GM12878 (cell line): Measurements from ENCODE around the gene MAST3. TPM values are rescaled to one million over a fixed set of nuclear protein-coding genes. Genes with fewer than 3 reads are reported as not detected.
A peak's percentile ranks its signal among the peaks of the same experiment; 100 is the strongest.

Experiments
- ATAC-seq: fragments of 200-7000 bp; cut with Tn5 transposase; 3 replicates; pipeline ENCODE4 v1.9.1; 2020; ENCODE audit warnings: mild to moderate bottlenecking, moderate library complexity
- Bru-seq: library from RNA; stranded (reverse); fragments of 400-500 nt; gene quantifications from one replicate; lab custom pipeline; 2021; lab: Mats Ljungman, UMichigan
- BruChase-seq, 2 experiments: library from RNA; stranded (reverse); fragments of 400-500 nt; gene quantifications; one replicate each; lab custom pipeline; 2021; lab: Mats Ljungman, UMichigan
- BruUV-seq: library from RNA; stranded (reverse); fragments of 400-500 nt; replicated peaks from 2 replicates; lab custom pipeline; 2021; lab: Mats Ljungman, UMichigan
- CTCF ChIA-PET: fragments of 300-600 bp; sonication (Branson Sonifier 250); formaldehyde crosslinking; extraction: SDS; loops from one replicate; lab custom pipeline; 2021; ENCODE audit warnings: inconsistent platforms; lab: Yijun Ruan, JAX
- POLR2A ChIA-PET: fragments of 350-600 bp; formaldehyde crosslinking; extraction: SDS; loops from one replicate; lab custom pipeline; 2021; ENCODE audit warnings: inconsistent platforms; lab: Charles Lee
- RAD21 ChIA-PET: fragments of 300-600 bp; sonication (Branson Sonifier 250); formaldehyde crosslinking; loops from one replicate; lab custom pipeline; 2023; ENCODE audit warnings: antibody characterized with exemption; ENCODE audit not compliant: unreplicated experiment; lab: Charles Lee
- SMC1A ChIA-PET: fragments of 300-600 bp; sonication (Branson Sonifier 250); formaldehyde crosslinking; loops from one replicate; lab custom pipeline; 2023; ENCODE audit not compliant: unreplicated experiment, uncharacterized antibody; lab: Charles Lee
- DNase-seq: peaks from one replicate; pipeline ENCODE4 v3.0.0-alpha.2; 2011; ENCODE audit warnings: low read depth, low spot score
- FAIRE-seq: peaks from 3 replicates; lab custom pipeline; 2011; peaks lifted over from hg19 to GRCh38; lab: Jason Lieb, UNC
- H2AFZ ChIP-seq: 2 replicates; pipeline ENCODE4 v1.6.0; 2011; ENCODE audit warnings: low read depth, low read length, control low read depth; ENCODE audit not compliant: control insufficient read depth
- H3K27ac ChIP-seq: 2 replicates; pipeline ENCODE4 v1.5.1; 2011; ENCODE audit warnings: control low read depth; ENCODE audit not compliant: control insufficient read depth, insufficient read depth
- H3K27me3 ChIP-seq, 2 experiments: replicated peaks in 1 of 2; 2 replicates each; pipeline versions ENCODE4 v1.6.0 to v1.6.1; 2011; ENCODE audit warnings: low read length in 1 of 2; ENCODE audit not compliant: control insufficient read depth in 2 of 2, insufficient read depth in 2 of 2
- H3K36me3 ChIP-seq, 2 experiments: 2 replicates each; pipeline ENCODE4 v1.5.1; 2011; ENCODE audit warnings: low read length in 1 of 2; ENCODE audit not compliant: control insufficient read depth in 2 of 2, insufficient read depth in 2 of 2
- H3K4me1 ChIP-seq: 2 replicates; pipeline ENCODE4 v1.6.1; 2011; ENCODE audit warnings: mild to moderate bottlenecking, low read length, moderate library complexity, mixed read lengths; ENCODE audit not compliant: control insufficient read depth, insufficient read depth
- H3K4me2 ChIP-seq: 2 replicates; pipeline ENCODE4 v1.6.0; 2011; ENCODE audit warnings: control low read depth; ENCODE audit not compliant: control insufficient read depth, insufficient read depth
- H3K4me3 ChIP-seq: fragments of 200-600 bp; sonication (generic); 2 replicates; pipeline ENCODE4 v1.5.1; 2016
- H3K79me2 ChIP-seq: 2 replicates; pipeline ENCODE4 v1.6.0; 2011; ENCODE audit warnings: low read length; ENCODE audit not compliant: control insufficient read depth, insufficient read depth
- H3K9ac ChIP-seq: 2 replicates; pipeline ENCODE4 v1.8.0; 2011; ENCODE audit warnings: low read length, control low read depth, mixed read lengths; ENCODE audit not compliant: control insufficient read depth, insufficient read depth
- H3K9me3 ChIP-seq: replicated peaks from 3 replicates; pipeline ENCODE4 v1.5.1; 2011; ENCODE audit warnings: mild to moderate bottlenecking, low read length; ENCODE audit not compliant: control insufficient read depth, insufficient read depth
- H4K20me1 ChIP-seq: 2 replicates; pipeline ENCODE4 v1.6.0; 2011; ENCODE audit not compliant: control insufficient read depth, insufficient read depth
- BHLHE40 ChIP-seq, 2 experiments: fragments of 450-650 bp in 1 of 2; IDR thresholded peaks; 2 replicates each; pipeline ENCODE4 v1.6.1; 2011 to 2017; ENCODE audit warnings: low read depth in 2 of 2, borderline replicate concordance in 1 of 2, improper control_type of control experiment in 1 of 2, low read length in 1 of 2, mild to moderate bottlenecking in 1 of 2
- EGR1 ChIP-seq, 2 experiments: IDR thresholded peaks; 1 replicate in 1 of 2; 2 replicates in 1 of 2; pipeline ENCODE4 v1.6.1; 2011 to 2012; ENCODE audit warnings: low read depth in 2 of 2, low read length in 2 of 2, borderline replicate concordance in 1 of 2, mild to moderate bottlenecking in 1 of 2, moderate library complexity in 1 of 2
- GATAD2B ChIP-seq: fragments of 450-650 bp; conservative IDR thresholded peaks from 2 replicates; pipeline ENCODE4 v1.6.1; 2017; ENCODE audit warnings: low read depth, mild to moderate bottlenecking, moderate library complexity
- IKZF1 ChIP-seq: fragments of 450-650 bp; conservative IDR thresholded peaks from 2 replicates; pipeline ENCODE4 v1.6.1; 2017; ENCODE audit warnings: antibody characterized with exemption, mild to moderate bottlenecking
- NBN ChIP-seq: fragments of 450-650 bp; IDR thresholded peaks from 2 replicates; pipeline ENCODE4 v1.6.1; 2016
- NFYB ChIP-seq: IDR thresholded peaks from 2 replicates; pipeline ENCODE4 v1.6.1; 2011; ENCODE audit warnings: low read depth, mild to moderate bottlenecking, low read length, improper control_type of control experiment, moderate library complexity; ENCODE audit not compliant: insufficient read depth
- NR2C2 ChIP-seq: IDR thresholded peaks from 2 replicates; pipeline ENCODE4 v1.6.1; 2011; ENCODE audit warnings: borderline replicate concordance, low read depth; ENCODE audit not compliant: control insufficient read depth, insufficient read length
- NRF1 ChIP-seq: conservative IDR thresholded peaks from 2 replicates; pipeline ENCODE4 v1.6.1; 2011; ENCODE audit warnings: mild to moderate bottlenecking, low read depth, low read length, improper control_type of control experiment
- PBX3 ChIP-seq: IDR thresholded peaks from 2 replicates; pipeline ENCODE4 v1.6.1; 2011; ENCODE audit warnings: mild to moderate bottlenecking, low read depth, low read length, moderate library complexity; ENCODE audit not compliant: insufficient replicate concordance
- POU2F2 ChIP-seq: IDR thresholded peaks from 3 replicates; pipeline ENCODE4 v1.6.1; 2011; ENCODE audit warnings: low read depth, mild to moderate bottlenecking, low read length, borderline replicate concordance
- SMARCA5 ChIP-seq: fragments of 450-650 bp; IDR thresholded peaks from 2 replicates; pipeline ENCODE4 v1.6.1; 2017; ENCODE audit warnings: mild to moderate bottlenecking
- SP1 ChIP-seq: IDR thresholded peaks from one replicate; pipeline ENCODE4 v1.6.1; 2011; ENCODE audit warnings: low read depth, low read length
- TAF1 ChIP-seq: IDR thresholded peaks from 2 replicates; pipeline ENCODE4 v1.6.1; 2011; ENCODE audit warnings: mild to moderate bottlenecking, low read depth, low read length, borderline replicate concordance
- USF2 ChIP-seq: IDR thresholded peaks from 2 replicates; pipeline ENCODE4 v1.6.1; 2011; ENCODE audit warnings: low read depth, low read length, improper control_type of control experiment, borderline replicate concordance
- ZNF217 ChIP-seq: fragments of 450-650 bp; IDR thresholded peaks from 2 replicates; pipeline ENCODE4 v1.6.1; 2017; ENCODE audit warnings: antibody characterized with exemption, mild to moderate bottlenecking
- WGBS: methylation state at CpG from one replicate; pipeline ENCODE4 v1.1.6; 2016; ENCODE audit warnings: low lambda C conversion rate; ENCODE audit not compliant: insufficient replicate concordance, insufficient coverage; ENCODE audit errors: missing lambda C conversion rate; 5-methylcytosine and 5-hydroxymethylcytosine counted together
- in situ Hi-C: fragments of 300-500 bp; cut with MboI; formaldehyde crosslinking; loops from 9 replicates; pipeline ENCODE4 v1.14.3; 2018; ENCODE audit warnings: mixed read lengths
- intact Hi-C: fragments of 100-400 bp; cut with micrococcal nuclease; formaldehyde crosslinking; loops from one replicate; pipeline ENCODE4 v1.14.2; 2022; ENCODE audit not compliant: unreplicated experiment
- long read RNA-seq, 2 experiments: library from polyadenylated mRNA; unstranded; transcript quantifications; one replicate each; pipeline ENCODE4 v2.0.0, GENCODE V29; 2019 to 2020
- polyA minus RNA-seq, 3 experiments: library from RNA; depleted of rRNA, polyadenylated mRNA; stranded (reverse); fragments of >200 nt; gene quantifications; 2 replicates each; pipeline ENCODE4 v1.2.3, GENCODE V29; 2011
- polyA plus RNA-seq, 11 experiments: library from polyadenylated mRNA; depleted of rRNA in 4 of 11; unstranded in 6 of 11; stranded (reverse) in 5 of 11; fragments of >200 nt; fragmentation: Nextera tagmentation in 4 of 11; fragmentation: Illumina TruSeq in 1 of 11; extraction: Ambion mirVana in 4 of 11; extraction: Trizol in 1 of 11; gene quantifications; 1 replicate in 1 of 11; 2 replicates in 10 of 11; pipeline versions ENCODE4 v1.2.1 to v1.2.3, GENCODE V29; 2011 to 2016; ENCODE audit warnings: inconsistent platforms in 2 of 11, missing spikeins in 2 of 11, low read depth in 1 of 11
- total RNA-seq, 4 experiments: library from RNA; depleted of rRNA in 3 of 4; stranded (reverse); fragments of >200 nt in 3 of 4; fragmentation: Illumina TruSeq in 1 of 4; extraction: Trizol in 1 of 4; gene quantifications; 2 replicates each; pipeline versions ENCODE4 v1.2.1 to v1.2.3, GENCODE V29; 2013 to 2021

The MAST3 gene
- 26.5 and 29.4 TPM in 2 replicates for total RNA-seq (2013; cell fraction: nucleolus; rRNA removed)
- total RNA-seq (2014; rRNA removed) (6.1 and 6.4 TPM in 2 replicates), total RNA-seq (2014; rRNA removed; fragmentation: Illumina TruSeq; extraction: Trizol) (2.7 and 3.0 TPM in 2 replicates), total RNA-seq (2021) (21.5 and 22.2 TPM in 2 replicates), polyA plus RNA-seq (2011; rRNA removed) (1.9 and 4.5 TPM in 2 replicates), polyA plus RNA-seq (2014; fragmentation: Illumina TruSeq; extraction: Trizol) (2.8 and 5.3 TPM in 2 replicates), polyA plus RNA-seq (2014; fragmentation: Nextera tagmentation; extraction: Ambion mirVana) (1 to 10 TPM; 3.5 to 8.5 TPM), polyA plus RNA-seq (2014; rRNA removed) (9.7 and 11.8 TPM in 2 replicates), polyA plus RNA-seq (2016; fragmentation: Nextera tagmentation; extraction: Ambion mirVana) (10 to 100 TPM in 1 of 2 experiments, 1 to 10 TPM in 1; 9.7 to 10.5 TPM), polyA minus RNA-seq (2011; rRNA and poly(A)+ RNA removed) (6.1 and 10.3 TPM in 2 replicates), Bru-seq, nascent RNA (percentile 61 among the genes with signal in this experiment), BruChase-seq, experiment 1, labeled RNA remaining after a 6-hour chase (percentile 72 among the genes with signal in this experiment), BruChase-seq, experiment 2, labeled RNA remaining after a 2-hour chase (percentile 64 among the genes with signal in this experiment)
- 4.8 TPM for polyA plus RNA-seq (2011; ENCODE audit: low read depth)
- 5.0 and 5.8 TPM in 2 replicates for polyA plus RNA-seq (2011; cell fraction: cytosol; rRNA removed)
- 22.0 and 27.3 TPM in 2 replicates for polyA plus RNA-seq (2011; cell fraction: nucleus; rRNA removed)
- polyA plus RNA-seq (2012) = 9.5 and 13.3 TPM in 2 replicates
- 7.2 and 7.9 TPM in 2 replicates for polyA minus RNA-seq (2011; cell fraction: cytosol; rRNA and poly(A)+ RNA removed)
- polyA minus RNA-seq (2011; cell fraction: nucleus; rRNA and poly(A)+ RNA removed) = 9.4 and 12.9 TPM in 2 replicates
- long read RNA-seq, experiment 1, partial matches to known transcripts = 0 of 8 reads
- long read RNA-seq, experiment 1, other reads (novel, unspliced or antisense) = 8 of 8 reads
- long read RNA-seq, experiment 2, partial matches to known transcripts = 0 of 9 reads
- long read RNA-seq, experiment 2, other reads (novel, unspliced or antisense) = 9 of 9 reads

GRCh38 chr19:18097217-18097992 lies at the start of gene MAST3:
TSS of gene MAST3 (plus strand) at chr19:18097778. CDS start at chr19:18097793, 15 bp downstream.
- in situ Hi-C loops (no loop called here), intact Hi-C loops (loop anchor here (5.0 kb wide), 2 partner anchors 35 to 75 kb away; partner anchors contain the start of gene IFI30)
- SMC1A ChIA-PET = interaction anchor here (1.3 to 3.3 kb wide), 5 partner anchors 9 to 73 kb away, joined by 3 to 30 read pairs (median 6); partner anchors contain the start of gene IL12RB1
- Histone ChIP-seq H3K4me1 (peaks cover 11% of the 10 kb centered on the region), H3K4me2 (peak within 1 kb of the TSS; percentile 98), H3K9me3 (no peaks in the 10 kb centered on the region; the same call in 2 of the 3 replicates), H3K27ac (peak within 1 kb of the TSS; percentile 87), H3K4me3 (peak within 1 kb of the TSS; percentile 96), H3K79me2 (peaks cover 31% of the 10 kb centered on the region), H2AFZ (no peak within 1 kb of the TSS), H3K27me3 (no peaks in the 10 kb centered on the region), H3K9ac (peak within 1 kb of the TSS; percentile 72), H4K20me1 (no peaks in the 10 kb centered on the region), H3K36me3 (peaks cover 0 to 3% of the 10 kb centered on the region in 2 experiments; a peak in 2 of 4 replicates)
- WGBS = 12% methylated on average over 46 of the region's 54 CpGs
- peak; percentile 64 for DNase-seq
- no peak for FAIRE-seq
- POLR2A ChIA-PET = interaction anchor here (0.7 to 2.6 kb wide), 7 partner anchors 8 to 346 kb away, joined by 3 to 31 read pairs (median 3); partner anchors contain the start of genes FCHO1 and JUND
- RAD21 ChIA-PET = interaction anchor here (0.5 to 3.4 kb wide), 8 partner anchors 10 to 73 kb away, joined by 3 to 37 read pairs (median 6); partner anchors contain the start of genes IL12RB1 and PIK3R2
- no TSS peak for BruUV-seq
- CTCF ChIA-PET = interaction anchor here (0.6 to 3.8 kb wide), 12 partner anchors 10 to 137 kb away, joined by 3 to 23 read pairs (median 4); partner anchors contain the start of genes IL12RB1 and PIK3R2
- peak; percentile 85 for ATAC-seq
- TF ChIP-seq NBN = peak; percentile 36; the same call in 1 of the 2 replicates
- TF ChIP-seq USF2 = peak; percentile 25
- TF ChIP-seq GATAD2B = peak; percentile 59; the same call in 1 of the 2 replicates
- no peak for TF ChIP-seq PBX3
- TF ChIP-seq BHLHE40 (IDR thresholded peaks at IDR 0.05; ENCODE audit: borderline replicate concordance in 1 of 2, low read depth in 2 of 2, low read length in 1 of 2) = peak in 1 of 2 experiments; percentile 40; a peak in 1 of 4 replicates
- no peak for TF ChIP-seq NR2C2
- TF ChIP-seq ZNF217 = peak; percentile 82
- peak in 1 of 2 experiments; percentile 26; a peak in 1 of 3 replicates for TF ChIP-seq EGR1 (IDR thresholded peaks at IDR 0.05; ENCODE audit: borderline replicate concordance in 1 of 2, low read depth in 2 of 2, low read length in 2 of 2)
- peak; percentile 82; the same call in 1 of the 2 replicates for TF ChIP-seq NFYB
- TF ChIP-seq SP1 = peak; percentile 9
- TF ChIP-seq POU2F2 = no peak
- TF ChIP-seq IKZF1 = peak; percentile 13; the same call in 1 of the 2 replicates
- peak; percentile 57; the same call in 1 of the 2 replicates for TF ChIP-seq TAF1
- TF ChIP-seq SMARCA5 = peak; percentile 97
- TF ChIP-seq NRF1 = no peak
